ENCODE data around the gene PROCR. TPM values are rescaled to one million over a fixed set of nuclear protein-coding genes. Genes with fewer than 3 reads are reported as not detected.
"Not testable (repeated sequence)": the region's sequence is repeated elsewhere in the genome, so short reads cannot be mapped to it uniquely, and the experiment has no call there.

The PROCR gene
- total RNA-seq, 1 donor from 2014 or later, result 241 TPM

- no peaks in the 10 kb centered on the region for H3K36me3 ChIP-seq
- TF ChIP-seq CTCF (IDR thresholded peaks at IDR 0.05), result no peak
- DNase-seq (ENCODE audit: low spot score in 2 of 2), result no peak
- no peaks in the 10 kb centered on the region for H3K27me3 ChIP-seq
- no peaks in the 10 kb centered on the region for H3K9me3 ChIP-seq
- intact Hi-C loops (cut with DNase I), result no loop called here
- H3K4me3 ChIP-seq, result no peak overlapping the region
- H3K4me1 ChIP-seq, result peaks cover 0 to 12% of the 10 kb centered on the region in 2 donors
- H3K27ac ChIP-seq, result no peak overlapping the region
Measured at GRCh38 chr20:35150846-35151579, 20.9 kb upstream of the PROCR start.

GRCh38 chr20:35151736-35152135 lies 20.1 kb upstream of the PROCR start:
- Histone ChIP-seq H3K27ac (no peak overlapping the region), H3K27me3 (no peaks in the 10 kb centered on the region), H3K4me3 (no peak overlapping the region), H3K4me1 (peaks cover 0 to 8% of the 10 kb centered on the region in 2 donors), H3K36me3 (no peaks in the 10 kb centered on the region), H3K9me3 (no peaks in the 10 kb centered on the region)
- intact Hi-C loops (cut with DNase I), result no loop called here
- no peak for TF ChIP-seq CTCF (IDR thresholded peaks at IDR 0.05)
- DNase-seq (ENCODE audit: low spot score in 2 of 2), result no peak

- Histone ChIP-seq H3K36me3 (no peaks in the 10 kb centered on the region), H3K4me3 (no peak overlapping the region), H3K27me3 (no peaks in the 10 kb centered on the region), H3K4me1 (no peaks in the 10 kb centered on the region), H3K9me3 (no peaks in the 10 kb centered on the region), H3K27ac (no peak overlapping the region)
- DNase-seq (ENCODE audit: low spot score in 2 of 2), result no peak
- intact Hi-C loops (cut with DNase I), result no loop called here
- TF ChIP-seq CTCF (IDR thresholded peaks at IDR 0.05), result no peak
Measured at GRCh38 chr20:35155936-35156335, 15.9 kb upstream of the PROCR start.

GRCh38 chr20:35156978-35157377 lies 14.9 kb upstream of the PROCR start:
- no peak for TF ChIP-seq CTCF (IDR thresholded peaks at IDR 0.05)
- H3K9me3 ChIP-seq, result no peaks in the 10 kb centered on the region
- intact Hi-C loops (cut with DNase I), result no loop called here
- H3K4me1 ChIP-seq, result no peaks in the 10 kb centered on the region
- no peaks in the 10 kb centered on the region for H3K36me3 ChIP-seq
- no peak overlapping the region for H3K27ac ChIP-seq
- H3K4me3 ChIP-seq, result no peak overlapping the region
- DNase-seq (ENCODE audit: low spot score in 2 of 2), result no peak
- H3K27me3 ChIP-seq, result no peaks in the 10 kb centered on the region

- H3K27me3 ChIP-seq; H3K27ac ChIP-seq; intact Hi-C loops (cut with DNase I); DNase-seq (ENCODE audit: low spot score in 2 of 2); H3K4me1 ChIP-seq; H3K4me3 ChIP-seq; H3K36me3 ChIP-seq; H3K9me3 ChIP-seq: not testable (repeated sequence)
Measured at GRCh38 chr20:35160341-35160740, 11.5 kb upstream of the PROCR start.

- intact Hi-C loops (cut with DNase I); H3K36me3 ChIP-seq: not testable (repeated sequence)
Measured at GRCh38 chr20:35164531-35164930, 7.3 kb upstream of the PROCR start.

More at GRCh38 chr20:35164531-35164930, 7.3 kb upstream of the PROCR start:
- DNase-seq (ENCODE audit: low spot score in 2 of 2); H3K9me3 ChIP-seq; H3K27ac ChIP-seq; H3K27me3 ChIP-seq; H3K4me3 ChIP-seq; H3K4me1 ChIP-seq: not testable (repeated sequence)

Measured in ascending aorta (tissue), 2 donors.